SU-DHL-6 (cell line): ENCODE measurements around the gene HPS6.

Experiments used
- H2AFZ ChIP-seq: fragments of 200-600 bp; sonication (generic); 2 replicates; pipeline ENCODE4 v1.6.1; 2014; ENCODE audit warnings: low read depth, mild to moderate bottlenecking, moderate library complexity, mixed read lengths, antibody characterized with exemption, low read length; ENCODE audit not compliant: severe bottlenecking
- H3F3A ChIP-seq: fragments of 200-600 bp; shearing (Covaris generic); 2 replicates; pipeline ENCODE4 v1.6.0; 2016; ENCODE audit warnings: antibody characterized with exemption, mild to moderate bottlenecking; ENCODE audit not compliant: insufficient read depth
- H3K27ac ChIP-seq: fragments of 200-600 bp; sonication (generic); 2 replicates; pipeline ENCODE4 v1.5.1; 2016; ENCODE audit warnings: low read depth, mild to moderate bottlenecking, low read length, moderate library complexity, mixed read lengths
- H3K27me3 ChIP-seq: fragments of 200-600 bp; sonication (generic), shearing (Covaris generic); 2 replicates; pipeline ENCODE4 v1.6.0; 2014; ENCODE audit warnings: mild to moderate bottlenecking, low read length
- H3K36me3 ChIP-seq: fragments of 200-600 bp; sonication (generic); 2 replicates; pipeline ENCODE4 v1.6.1; 2014; ENCODE audit warnings: mild to moderate bottlenecking, low read length, mixed read lengths
- H3K4me2 ChIP-seq: fragments of 300-600, 200-600 bp; shearing (Covaris generic), sonication (generic); 2 replicates; pipeline ENCODE4 v1.6.0; 2014; ENCODE audit warnings: low read length, low read depth, mild to moderate bottlenecking; ENCODE audit not compliant: poor library complexity, severe bottlenecking
- H3K4me3 ChIP-seq: fragments of 200-600 bp; sonication (generic); 2 replicates; pipeline ENCODE4 v1.5.1; 2014; ENCODE audit warnings: antibody characterized with exemption, low read length, mild to moderate bottlenecking, mixed read lengths; ENCODE audit not compliant: insufficient read depth, poor library complexity, severe bottlenecking
- H3K79me2 ChIP-seq: fragments of 200-600 bp; sonication (generic); 2 replicates; pipeline ENCODE4 v1.6.1; 2014; ENCODE audit warnings: mild to moderate bottlenecking, low read length, moderate library complexity; ENCODE audit not compliant: insufficient read depth
- H3K9ac ChIP-seq: fragments of 200-600 bp; sonication (generic); 2 replicates; pipeline ENCODE4 v1.7.0; 2014; ENCODE audit warnings: mild to moderate bottlenecking, low read length
- H3K9me2 ChIP-seq: fragments of 200-600 bp; sonication (generic); replicated peaks from 2 replicates; pipeline ENCODE4 v1.6.1; 2014; ENCODE audit warnings: low read length; ENCODE audit not compliant: insufficient read depth
- H3K9me3 ChIP-seq: fragments of 200-600 bp; sonication (generic); 2 replicates; pipeline ENCODE4 v1.6.1; 2014; ENCODE audit warnings: low read length, mixed read lengths; ENCODE audit not compliant: insufficient read depth
- H4K20me1 ChIP-seq: fragments of 200-600 bp; sonication (generic); 2 replicates; pipeline ENCODE4 v1.6.1; 2014; ENCODE audit warnings: low read depth, mild to moderate bottlenecking, antibody characterized with exemption, low read length, moderate library complexity, mixed read lengths
- EZH2phosphoT487 ChIP-seq: fragments of 200-600 bp; sonication (generic), shearing (Covaris generic); conservative IDR thresholded peaks from 2 replicates; pipeline ENCODE4 v1.6.1; 2018; ENCODE audit warnings: mild to moderate bottlenecking, antibody characterized with exemption, low read length, moderate library complexity, mixed read lengths
- TF ChIP-seq, protein P1 (sequence below): fragments of 200-600 bp; sonication (generic); IDR thresholded peaks from one replicate; pipeline ENCODE4 v1.5.1; 2017; ENCODE audit warnings: antibody characterized with exemption, mild to moderate bottlenecking, low read length, moderate library complexity; ENCODE audit not compliant: insufficient read depth, poor library complexity, severe bottlenecking

HPS6 gene

GRCh38 chr10:102067091-102067916, 2.2 kb downstream of the HPS6 start:
- Histone ChIP-seq H3K4me3 (no peak overlapping the region), H3K9ac (no peak overlapping the region), H3K79me2 (peaks cover 13% of the 10 kb centered on the region), H3K9me2 (no peaks in the 10 kb centered on the region), H4K20me1 (no peaks in the 10 kb centered on the region; the same call in 1 of the 2 replicates), H2AFZ (no peak overlapping the region), H3K4me2 (no peak overlapping the region), H3K27me3 (no peaks in the 10 kb centered on the region), H3K9me3 (no peaks in the 10 kb centered on the region), H3K36me3 (no peaks in the 10 kb centered on the region), H3F3A (peaks cover 5% of the 10 kb centered on the region; the same call in 1 of the 2 replicates), H3K27ac (no peak overlapping the region)
- no peak for TF ChIP-seq EZH2phosphoT487
- TF ChIP-seq, protein P1, sequence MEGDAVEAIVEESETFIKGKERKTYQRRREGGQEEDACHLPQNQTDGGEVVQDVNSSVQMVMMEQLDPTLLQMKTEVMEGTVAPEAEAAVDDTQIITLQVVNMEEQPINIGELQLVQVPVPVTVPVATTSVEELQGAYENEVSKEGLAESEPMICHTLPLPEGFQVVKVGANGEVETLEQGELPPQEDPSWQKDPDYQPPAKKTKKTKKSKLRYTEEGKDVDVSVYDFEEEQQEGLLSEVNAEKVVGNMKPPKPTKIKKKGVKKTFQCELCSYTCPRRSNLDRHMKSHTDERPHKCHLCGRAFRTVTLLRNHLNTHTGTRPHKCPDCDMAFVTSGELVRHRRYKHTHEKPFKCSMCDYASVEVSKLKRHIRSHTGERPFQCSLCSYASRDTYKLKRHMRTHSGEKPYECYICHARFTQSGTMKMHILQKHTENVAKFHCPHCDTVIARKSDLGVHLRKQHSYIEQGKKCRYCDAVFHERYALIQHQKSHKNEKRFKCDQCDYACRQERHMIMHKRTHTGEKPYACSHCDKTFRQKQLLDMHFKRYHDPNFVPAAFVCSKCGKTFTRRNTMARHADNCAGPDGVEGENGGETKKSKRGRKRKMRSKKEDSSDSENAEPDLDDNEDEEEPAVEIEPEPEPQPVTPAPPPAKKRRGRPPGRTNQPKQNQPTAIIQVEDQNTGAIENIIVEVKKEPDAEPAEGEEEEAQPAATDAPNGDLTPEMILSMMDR: no peak

DNA sequence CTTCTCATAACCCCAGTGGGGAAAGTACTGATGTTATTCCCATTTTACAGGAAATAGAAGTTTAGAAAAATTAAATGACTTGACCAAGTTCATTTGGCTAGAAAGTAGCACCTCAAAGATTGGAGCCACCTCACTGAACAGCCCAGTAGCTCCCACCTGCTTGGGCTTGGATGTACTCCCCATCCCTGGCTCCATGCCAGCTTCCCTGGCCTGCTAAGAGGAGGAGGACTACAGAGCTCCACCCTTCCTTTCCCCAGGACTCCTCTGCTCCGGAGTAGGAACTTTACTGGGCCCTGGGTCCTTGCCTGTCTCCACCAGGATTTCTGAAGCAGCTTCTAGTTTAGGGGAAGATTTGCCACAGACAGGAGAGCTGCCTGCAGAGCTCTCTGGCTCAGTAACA, 3.1 kb downstream of the HPS6 start:
- Histone ChIP-seq H3K79me2 (peaks cover 13% of the 10 kb centered on the region), H3K27ac (no peak overlapping the region), H3K4me3 (no peak overlapping the region), H3K9ac (no peak overlapping the region), H3K36me3 (no peaks in the 10 kb centered on the region), H3K4me2 (no peak overlapping the region), H3F3A (peaks cover 5% of the 10 kb centered on the region; the same call in 1 of the 2 replicates), H3K27me3 (no peaks in the 10 kb centered on the region), H2AFZ (no peak overlapping the region), H4K20me1 (no peaks in the 10 kb centered on the region; the same call in 1 of the 2 replicates), H3K9me2 (no peaks in the 10 kb centered on the region), H3K9me3 (no peaks in the 10 kb centered on the region)
- TF ChIP-seq, protein P1: no peak
- no peak for TF ChIP-seq EZH2phosphoT487

- H3K4me2 ChIP-seq: no peak overlapping the region
- no peaks in the 10 kb centered on the region for H3K9me2 ChIP-seq
- no peak overlapping the region for H3K4me3 ChIP-seq
- H3K79me2 ChIP-seq: peaks cover 13% of the 10 kb centered on the region
- no peaks in the 10 kb centered on the region for H3K27me3 ChIP-seq
- peaks cover 5% of the 10 kb centered on the region; the same call in 1 of the 2 replicates for H3F3A ChIP-seq
- no peaks in the 10 kb centered on the region for H3K36me3 ChIP-seq
- no peak overlapping the region for H3K27ac ChIP-seq
- H3K9ac ChIP-seq: no peak overlapping the region
- no peak overlapping the region for H2AFZ ChIP-seq
- TF ChIP-seq, protein P1: no peak
- TF ChIP-seq EZH2phosphoT487: no peak
- H4K20me1 ChIP-seq: no peaks in the 10 kb centered on the region; the same call in 1 of the 2 replicates
- no peaks in the 10 kb centered on the region for H3K9me3 ChIP-seq
Observed at GRCh38 chr10:102069071-102069470, 3.9 kb downstream of the HPS6 start.
